SK-N-SH (cell line): ENCODE results near the gene GLIS2. TPM values are rescaled to one million over a fixed set of nuclear protein-coding genes. Genes with fewer than 3 reads are reported as not detected.
"Not testable (repeated sequence)": the region's sequence is repeated elsewhere in the genome, so short reads cannot be mapped to it uniquely, and the experiment has no call there.

Source experiments
- CTCF ChIA-PET: fragments of 300-600, 350-600 bp; formaldehyde crosslinking; extraction: SDS; loops from one replicate; lab custom pipeline; 2021; lab: Yijun Ruan, JAX
- POLR2A ChIA-PET: fragments of 350-600 bp; sonication (Branson Sonifier 250); formaldehyde crosslinking; extraction: SDS; loops from one replicate; lab custom pipeline; 2020; ENCODE audit warnings: antibody characterized with exemption, inconsistent platforms; lab: Yijun Ruan, JAX
- DNase-seq: peaks from one replicate; pipeline ENCODE4 v3.0.0; 2012
- H2AFZ ChIP-seq: fragments of 200-600 bp; sonication (generic); 2 replicates; pipeline ENCODE4 v1.8.1; 2016; ENCODE audit warnings: antibody characterized with exemption, mild to moderate bottlenecking, low read depth
- H3F3A ChIP-seq: fragments of 200-600 bp; sonication (generic); replicated peaks from 2 replicates; pipeline ENCODE3; 2016; ENCODE audit warnings: antibody characterized with exemption, mild to moderate bottlenecking; ENCODE audit not compliant: insufficient read depth
- H3K27ac ChIP-seq, 2 experiments: fragments of 200-500 bp in 1 of 2; fragments of 200-600 bp in 1 of 2; sonication (Bioruptor generic) in 1 of 2; sonication (generic), shearing (Covaris generic) in 1 of 2; 2 replicates each; pipeline versions ENCODE4 v1.5.1 to v1.6.1; 2014 to 2016; ENCODE audit warnings: low read depth in 2 of 2, inconsistent platforms in 1 of 2, low read length in 1 of 2, mild to moderate bottlenecking in 1 of 2, mixed read lengths in 1 of 2
- H3K27me3 ChIP-seq: fragments of 200-600 bp; sonication (generic), shearing (Covaris generic); 2 replicates; pipeline ENCODE4 v1.6.1; 2016; ENCODE audit warnings: mixed run types; ENCODE audit not compliant: insufficient read depth
- H3K36me3 ChIP-seq, 2 experiments: fragments of 200-500 bp in 1 of 2; fragments of 200-600 bp in 1 of 2; sonication (Bioruptor generic) in 1 of 2; sonication (generic) in 1 of 2; replicated peaks in 1 of 2; 2 replicates each; pipeline versions ENCODE3 to v1.5.1; 2014 to 2016; ENCODE audit warnings: low read length in 1 of 2, mild to moderate bottlenecking in 1 of 2; ENCODE audit not compliant: insufficient read depth in 2 of 2, control insufficient read depth in 1 of 2
- H3K4me1 ChIP-seq, 2 experiments: fragments of 200-500 bp in 1 of 2; fragments of 200-600 bp in 1 of 2; sonication (Bioruptor generic) in 1 of 2; sonication (generic), shearing (Covaris generic) in 1 of 2; 2 replicates each; pipeline versions ENCODE4 v1.5.1 to v1.6.1; 2014 to 2016; ENCODE audit warnings: low read depth in 1 of 2, low read length in 1 of 2, mixed run types in 1 of 2; ENCODE audit not compliant: insufficient read depth in 2 of 2, control insufficient read depth in 1 of 2
- H3K4me2 ChIP-seq: fragments of 200-600 bp; sonication (generic), shearing (Covaris generic); 2 replicates; pipeline ENCODE4 v1.6.1; 2017; ENCODE audit warnings: mixed run types
- H3K4me3 ChIP-seq, 2 experiments: fragments of 200-500 bp in 1 of 2; fragments of 200-600 bp in 1 of 2; sonication (Bioruptor generic) in 1 of 2; sonication (generic), shearing (Covaris generic) in 1 of 2; 2 replicates each; pipeline versions ENCODE4 v1.5.1 to v1.8.1; 2014 to 2016; ENCODE audit warnings: low read depth in 2 of 2, inconsistent platforms in 1 of 2, low read length in 1 of 2, mild to moderate bottlenecking in 1 of 2, mixed read lengths in 1 of 2, moderate library complexity in 1 of 2
- H3K79me2 ChIP-seq: fragments of 200-600 bp; sonication (generic); 2 replicates; pipeline ENCODE4 v1.8.1; 2017; ENCODE audit warnings: mild to moderate bottlenecking; ENCODE audit not compliant: insufficient read depth
- H3K9ac ChIP-seq: fragments of 200-600 bp; sonication (generic); 2 replicates; pipeline ENCODE4 v1.6.1; 2017; ENCODE audit warnings: mixed run types
- H3K9me2 ChIP-seq: fragments of 200-600 bp; sonication (generic); 2 replicates; pipeline ENCODE4 v1.6.1; 2017; ENCODE audit warnings: mixed run types
- H3K9me3 ChIP-seq: fragments of 200-600 bp; sonication (generic); 2 replicates; pipeline ENCODE4 v1.6.1; 2017; ENCODE audit warnings: mixed run types, mild to moderate bottlenecking, moderate library complexity
- H4K20me1 ChIP-seq: fragments of 200-600 bp; sonication (generic); 2 replicates; pipeline ENCODE4 v1.6.1; 2017; ENCODE audit warnings: mild to moderate bottlenecking, mixed run types; ENCODE audit not compliant: insufficient read depth
- CHD2 ChIP-seq: fragments of 150-350 bp; IDR thresholded peaks from 2 replicates; pipeline ENCODE4 v1.6.1; 2018; ENCODE audit warnings: low read length; ENCODE audit not compliant: partially characterized antibody
- FOXM1 ChIP-seq: IDR thresholded peaks from 2 replicates; pipeline ENCODE4 v1.4.0; 2012; ENCODE audit warnings: low read depth, mild to moderate bottlenecking
- MXI1 ChIP-seq: IDR thresholded peaks from 2 replicates; pipeline ENCODE4 v1.6.1; 2012; ENCODE audit warnings: mild to moderate bottlenecking, low read depth, low read length, improper control_type of control experiment
- RAD21 ChIP-seq: IDR thresholded peaks from 2 replicates; pipeline ENCODE4 v1.6.1; 2012; ENCODE audit warnings: mild to moderate bottlenecking, low read length
- RFX5 ChIP-seq: IDR thresholded peaks from 2 replicates; pipeline ENCODE4 v1.6.1; 2012; ENCODE audit warnings: mild to moderate bottlenecking, improper control_type of control experiment, low read length
- RXRA ChIP-seq: IDR thresholded peaks from 2 replicates; pipeline ENCODE4 v1.4.0; 2012; ENCODE audit warnings: low read depth, mild to moderate bottlenecking, borderline replicate concordance
- SMC3 ChIP-seq: IDR thresholded peaks from 2 replicates; pipeline ENCODE4 v1.6.1; 2012; ENCODE audit warnings: low read depth, low read length, improper control_type of control experiment
- TEAD4 ChIP-seq: IDR thresholded peaks from 2 replicates; pipeline ENCODE4 v1.4.0; 2012; ENCODE audit warnings: mild to moderate bottlenecking, borderline replicate concordance; ENCODE audit not compliant: insufficient read depth
- USF1 ChIP-seq: IDR thresholded peaks from 2 replicates; pipeline ENCODE4 v1.4.0; 2012; ENCODE audit warnings: low read depth, borderline replicate concordance
- YY1 ChIP-seq: IDR thresholded peaks from 2 replicates; pipeline ENCODE4 v1.4.0; 2012; ENCODE audit warnings: low read depth, mild to moderate bottlenecking
- WGBS: methylation state at CpG from one replicate; pipeline ENCODE4 v1.1.6; 2017; ENCODE audit warnings: low lambda C conversion rate; 5-methylcytosine and 5-hydroxymethylcytosine counted together
- polyA plus RNA-seq, 3 experiments: library from polyadenylated mRNA; depleted of rRNA; stranded (reverse); fragments of >200 nt; gene quantifications; 2 replicates each; pipeline ENCODE4 v1.2.3, GENCODE V29; 2012

The GLIS2 gene
- polyA plus RNA-seq, 1 of the 3 experiments (the other 2 are of a cell fraction): 6.5 TPM

- Histone ChIP-seq H3F3A (peaks cover 15% of the 10 kb centered on the region), H3K4me3 (no peak overlapping the region), H3K9me3 (no peaks in the 10 kb centered on the region), H3K27ac (no peak overlapping the region), H3K4me2 (no peak overlapping the region), H3K36me3 (peaks cover 3 to 32% of the 10 kb centered on the region in 2 experiments), H3K79me2 (peaks cover 50% of the 10 kb centered on the region), H2AFZ (no peak overlapping the region), H4K20me1 (peaks cover 36% of the 10 kb centered on the region), H3K9ac (no peak overlapping the region), H3K9me2 (no peaks in the 10 kb centered on the region), H3K27me3 (no peaks in the 10 kb centered on the region), H3K4me1 (peaks cover 14 to 18% of the 10 kb centered on the region in 2 experiments; a peak in 3 of 4 replicates)
- 90% methylated on average over 2 of the region's 19 CpGs for WGBS
- TF ChIP-seq MXI1 (no peak), RXRA (no peak), RAD21 (no peak), FOXM1 (no peak), SMC3 (no peak), TEAD4 (no peak), YY1 (no peak)
- DNase-seq: no peak
- ChIA-PET POLR2A (no interaction called here), CTCF (interaction anchor here (0.7 to 14.9 kb wide), 14 partner anchors 8 to 350 kb away, joined by 3 to 281 read pairs (median 11); no protein-coding TSS in a partner anchor)
Measured at GRCh38 chr16:4332623-4333307, 16.9 kb downstream of the GLIS2 start.

- peaks cover 15% of the 10 kb centered on the region for H3F3A ChIP-seq
- no peak for DNase-seq
- H3K27ac ChIP-seq: no peak overlapping the region
- ChIA-PET POLR2A (no interaction called here), CTCF (interaction anchor here (1.8 to 14.9 kb wide), 10 partner anchors 7 to 351 kb away, joined by 5 to 281 read pairs (median 12); no protein-coding TSS in a partner anchor)
- H3K4me3 ChIP-seq: no peak overlapping the region
- H2AFZ ChIP-seq: no peak overlapping the region
- TF ChIP-seq RFX5 (no peak), CHD2 (no peak), USF1 (no peak)
- H3K36me3 ChIP-seq: peaks cover 3 to 37% of the 10 kb centered on the region in 2 experiments
- peaks cover 9 to 13% of the 10 kb centered on the region in 2 experiments; a peak in 3 of 4 replicates for H3K4me1 ChIP-seq
- H3K27me3 ChIP-seq: no peaks in the 10 kb centered on the region
- peaks cover 34% of the 10 kb centered on the region for H4K20me1 ChIP-seq
- H3K79me2 ChIP-seq: peaks cover 45% of the 10 kb centered on the region
- no peaks in the 10 kb centered on the region for H3K9me2 ChIP-seq
- no peaks in the 10 kb centered on the region for H3K9me3 ChIP-seq
- 100% methylated on average over 4 of the region's 9 CpGs for WGBS
- H3K4me2 ChIP-seq: no peak overlapping the region
- H3K9ac ChIP-seq: no peak overlapping the region
Measured at GRCh38 chr16:4333308-4333638, 17.4 kb downstream of the GLIS2 start.

GRCh38 chr16:4333714-4334113 lies 17.8 kb downstream of the GLIS2 start:
- H3K4me2 ChIP-seq, H3K9me3 ChIP-seq, DNase-seq, H3K4me3 ChIP-seq, H3K9ac ChIP-seq, H3K4me1 ChIP-seq, POLR2A ChIA-PET, H3K27ac ChIP-seq, H3K9me2 ChIP-seq, H2AFZ ChIP-seq, H3K27me3 ChIP-seq: not testable (repeated sequence)
- CTCF ChIA-PET: interaction anchor here (1.8 to 14.9 kb wide), 9 partner anchors 7 to 351 kb away, joined by 5 to 281 read pairs (median 21); no protein-coding TSS in a partner anchor
- peaks cover 15% of the 10 kb centered on the region for H3F3A ChIP-seq
- peaks cover 3 to 41% of the 10 kb centered on the region in 2 experiments for H3K36me3 ChIP-seq
- H3K79me2 ChIP-seq: peaks cover 40% of the 10 kb centered on the region
- WGBS: 95% methylated on average over 9 of the region's 9 CpGs
- H4K20me1 ChIP-seq: peaks cover 30% of the 10 kb centered on the region
